IMR-90 (cell line): Measurements from ENCODE around the gene ZNF514. TPM values are rescaled to one million over a fixed set of nuclear protein-coding genes. Genes with fewer than 3 reads are reported as not detected.

Experiments
- ATAC-seq: fragments of 200-7000 bp; cut with Tn5 transposase; 2 replicates; pipeline ENCODE4 v1.9.1; 2020; ENCODE audit warnings: low read depth, mild to moderate bottlenecking, moderate library complexity
- BruUV-seq: library from RNA; stranded (reverse); fragments of 400-500 nt; replicated peaks from 2 replicates; lab custom pipeline; 2021; lab: Mats Ljungman, UMichigan
- CTCF ChIA-PET: fragments of 300-600 bp; formaldehyde crosslinking; extraction: SDS; loops from one replicate; lab custom pipeline; 2021; ENCODE audit warnings: antibody characterized with exemption; lab: Yijun Ruan, JAX
- POLR2A ChIA-PET: fragments of 300-600 bp; sonication (Branson Sonifier 250); formaldehyde crosslinking; loops from one replicate; lab custom pipeline; 2022; ENCODE audit warnings: antibody characterized with exemption; ENCODE audit not compliant: unreplicated experiment; lab: Charles Lee
- DNase-seq: peaks from one replicate; pipeline ENCODE4 v3.0.0; 2013
- H2AFZ ChIP-seq: replicated peaks from 2 replicates; pipeline ENCODE3; 2013; ENCODE audit warnings: low read length, mild to moderate bottlenecking; ENCODE audit not compliant: poor library complexity
- H2AK5ac ChIP-seq: 2 replicates; pipeline ENCODE4 v1.6.1; 2013; ENCODE audit warnings: low read depth, low read length, inconsistent platforms
- H2AK9ac ChIP-seq: replicated peaks from 2 replicates; pipeline ENCODE3; 2013; ENCODE audit warnings: mild to moderate bottlenecking, low read depth, low read length, moderate library complexity; ENCODE audit not compliant: poor library complexity
- H2BK120ac ChIP-seq: 2 replicates; pipeline ENCODE4 v1.6.1; 2013; ENCODE audit warnings: low read depth, low read length, inconsistent platforms
- H2BK15ac ChIP-seq: 3 replicates; pipeline ENCODE4 v1.6.1; 2013; ENCODE audit warnings: low read depth, low read length, inconsistent platforms
- H2BK20ac ChIP-seq: 2 replicates; pipeline ENCODE4 v1.6.1; 2013; ENCODE audit warnings: low read depth, mild to moderate bottlenecking, inconsistent platforms, low read length, moderate library complexity
- H2BK5ac ChIP-seq: 2 replicates; pipeline ENCODE4 v1.6.1; 2013; ENCODE audit warnings: mild to moderate bottlenecking, low read depth, low read length, inconsistent platforms; ENCODE audit not compliant: poor library complexity, severe bottlenecking
- H3K14ac ChIP-seq: replicated peaks from 2 replicates; pipeline ENCODE4 v1.6.1; 2013; ENCODE audit warnings: low read depth, low read length, inconsistent platforms
- H3K18ac ChIP-seq: 2 replicates; pipeline ENCODE4 v1.6.1; 2013; ENCODE audit warnings: low read depth, low read length, control low read depth
- H3K23ac ChIP-seq: 2 replicates; pipeline ENCODE4 v1.6.1; 2013; ENCODE audit warnings: low read depth, low read length, inconsistent platforms
- H3K27ac ChIP-seq: 2 replicates; pipeline ENCODE4 v1.5.1; 2013; ENCODE audit warnings: mild to moderate bottlenecking, control low read depth, low read length; ENCODE audit not compliant: insufficient read depth
- H3K27me3 ChIP-seq: 2 replicates; pipeline ENCODE4 v1.6.1; 2013; ENCODE audit warnings: low read length; ENCODE audit not compliant: control insufficient read depth, insufficient read depth
- H3K36me3 ChIP-seq: 2 replicates; pipeline ENCODE4 v1.6.1; 2013; ENCODE audit warnings: low read length, mixed read lengths; ENCODE audit not compliant: control insufficient read depth, insufficient read depth
- H3K4ac ChIP-seq: 2 replicates; pipeline ENCODE4 v1.6.1; 2013; ENCODE audit warnings: low read depth, low read length, inconsistent platforms
- H3K4me1 ChIP-seq: 2 replicates; pipeline ENCODE4 v1.6.1; 2013; ENCODE audit warnings: low read length, mixed read lengths; ENCODE audit not compliant: control insufficient read depth, insufficient read depth
- H3K4me2 ChIP-seq: 2 replicates; pipeline ENCODE4 v1.6.1; 2013; ENCODE audit warnings: low read depth, mild to moderate bottlenecking, control low read depth, low read length, moderate library complexity
- H3K4me3 ChIP-seq: 2 replicates; pipeline ENCODE4 v1.5.1; 2013; ENCODE audit warnings: low read depth, mild to moderate bottlenecking, control low read depth, low read length, moderate library complexity; ENCODE audit not compliant: insufficient read depth
- H3K56ac ChIP-seq: 2 replicates; pipeline ENCODE4 v1.6.1; 2013; ENCODE audit warnings: low read length, inconsistent platforms; ENCODE audit not compliant: insufficient read depth; ENCODE audit errors: extremely low read depth
- H3K79me1 ChIP-seq, 2 experiments: 2 replicates each; pipeline ENCODE4 v1.6.1; 2013; ENCODE audit warnings: low read length in 2 of 2, inconsistent platforms in 1 of 2, low read depth in 1 of 2
- H3K9ac ChIP-seq: 2 replicates; pipeline ENCODE4 v1.6.1; 2013; ENCODE audit warnings: low read depth, low read length, control low read depth
- H3K9me1 ChIP-seq: 2 replicates; pipeline ENCODE4 v1.6.1; 2013; ENCODE audit warnings: low read length, inconsistent platforms; ENCODE audit not compliant: insufficient read depth
- H3K9me3 ChIP-seq: 2 replicates; pipeline ENCODE4 v1.6.1; 2013; ENCODE audit warnings: low read length; ENCODE audit not compliant: control insufficient read depth, insufficient read depth
- H4K20me1 ChIP-seq: 2 replicates; pipeline ENCODE4 v1.6.1; 2013; ENCODE audit warnings: low read length, inconsistent platforms; ENCODE audit not compliant: insufficient read depth
- H4K5ac ChIP-seq: 2 replicates; pipeline ENCODE4 v1.6.1; 2013; ENCODE audit warnings: mild to moderate bottlenecking, low read depth, low read length, control low read depth
- H4K8ac ChIP-seq, 2 experiments: 2 replicates each; pipeline ENCODE4 v1.6.1; 2013; ENCODE audit warnings: low read depth in 2 of 2, low read length in 2 of 2, control low read depth in 1 of 2, inconsistent platforms in 1 of 2
- H4K91ac ChIP-seq: 2 replicates; pipeline ENCODE4 v1.6.1; 2013; ENCODE audit warnings: low read depth, low read length, inconsistent platforms; ENCODE audit not compliant: insufficient read depth
- BHLHE40 ChIP-seq: fragments of 150-350 bp; IDR thresholded peaks from 2 replicates; pipeline ENCODE4 v1.6.1; 2016; ENCODE audit warnings: mild to moderate bottlenecking, low read depth, low read length
- ELK1 ChIP-seq: fragments of 150-350 bp; IDR thresholded peaks from 2 replicates; pipeline ENCODE4 v1.6.1; 2016; ENCODE audit warnings: low read depth, mild to moderate bottlenecking, low read length, moderate library complexity, borderline replicate concordance
- FOS ChIP-seq: fragments of 150-350 bp; IDR thresholded peaks from 2 replicates; pipeline ENCODE4 v1.6.1; 2016; ENCODE audit warnings: low read depth, low read length
- MAFK ChIP-seq: IDR thresholded peaks from 2 replicates; pipeline ENCODE4 v1.6.1; 2012; ENCODE audit warnings: low read depth, low read length, improper control_type of control experiment
- MAZ ChIP-seq: IDR thresholded peaks from 2 replicates; pipeline ENCODE4 v1.6.1; 2012; ENCODE audit warnings: low read depth, mild to moderate bottlenecking, low read length, improper control_type of control experiment, moderate library complexity, borderline replicate concordance
- MXI1 ChIP-seq: IDR thresholded peaks from 2 replicates; pipeline ENCODE4 v1.6.1; 2012; ENCODE audit warnings: low read depth, mild to moderate bottlenecking, low read length, moderate library complexity, borderline replicate concordance
- POLR2A ChIP-seq: IDR thresholded peaks from 2 replicates; pipeline ENCODE4 v1.6.1; 2012; ENCODE audit warnings: mild to moderate bottlenecking, low read depth, low read length
- RAD21 ChIP-seq: IDR thresholded peaks from 2 replicates; pipeline ENCODE4 v1.6.1; 2012; ENCODE audit warnings: low read length, improper control_type of control experiment
- RCOR1 ChIP-seq: IDR thresholded peaks from 2 replicates; pipeline ENCODE4 v1.6.1; 2012; ENCODE audit warnings: mild to moderate bottlenecking, low read length, improper control_type of control experiment; ENCODE audit not compliant: insufficient replicate concordance
- RFX5 ChIP-seq: IDR thresholded peaks from 2 replicates; pipeline ENCODE4 v1.8.0; 2012; ENCODE audit warnings: low read depth, mild to moderate bottlenecking, low read length, moderate library complexity
- SMC3 ChIP-seq: fragments of 150-350 bp; IDR thresholded peaks from 2 replicates; pipeline ENCODE4 v1.6.1; 2016; ENCODE audit warnings: low read depth, mild to moderate bottlenecking, antibody characterized with exemption, low read length, moderate library complexity
- USF2 ChIP-seq: fragments of 150-350 bp; IDR thresholded peaks from 2 replicates; pipeline ENCODE4 v1.6.1; 2017; ENCODE audit warnings: mild to moderate bottlenecking, antibody characterized with exemption, low read length, low read depth
- WGBS, 2 experiments: methylation state at CpG; one replicate each; pipeline versions ENCODE4 v1.1.5 to v1.1.7; 2013; ENCODE audit warnings: missing lambda C conversion rate in 2 of 2; ENCODE audit not compliant: insufficient read length in 1 of 2; ENCODE audit errors: extremely low coverage in 2 of 2; 5-methylcytosine and 5-hydroxymethylcytosine counted together
- dilution Hi-C: fragments of 300-500 bp; cut with HindIII; formaldehyde crosslinking; loops from one replicate; pipeline ENCODE4 v1.14.3; 2018; ENCODE audit warnings: low sequenced_read_pairs; ENCODE audit not compliant: unreplicated experiment
- in situ Hi-C: fragments of 300-500 bp; cut with MboI; formaldehyde crosslinking; loops from 3 replicates; pipeline ENCODE4 v1.14.3; 2019; ENCODE audit warnings: low sequenced_read_pairs, inconsistent platforms, mixed read lengths
- intact Hi-C: fragments of 100-400 bp; cut with micrococcal nuclease; formaldehyde crosslinking; loops from 2 replicates; pipeline ENCODE4 v1.10.0; 2022
- polyA plus RNA-seq, 3 experiments: library from polyadenylated mRNA; depleted of rRNA; stranded (reverse); fragments of >200 nt; gene quantifications; 2 replicates each; pipeline ENCODE4 v1.2.3, GENCODE V29; 2012; ENCODE audit warnings: low replicate concordance in 1 of 3
- total RNA-seq: library from RNA; depleted of rRNA; stranded (reverse); fragments of >200 nt; gene quantifications from 2 replicates; pipeline ENCODE4 v1.2.3, GENCODE V29; 2012
- TF ChIP-seq, protein P1 (sequence below): conservative IDR thresholded peaks from 2 replicates; pipeline ENCODE4 v1.5.1; 2012; ENCODE audit warnings: mild to moderate bottlenecking, low read depth, low read length, improper control_type of control experiment

The ZNF514 gene
- total and polyA plus RNA-seq, 2 of the 4 experiments (the other 2 are of a cell fraction) = 5.3 to 6.5 TPM

GRCh38 chr2:95121407-95122196 is 38.0 kb downstream of the ZNF514 start, which contains the start of gene MRPS5:
MRPS5 (minus strand) TSS chr2:95121808; CDS start chr2:95121791, 17 bp downstream.
- in situ Hi-C loops (no loop called here), intact Hi-C loops (loop anchor here (5.0 kb wide), 2 partner anchors 46 to 226 kb away; partner anchors contain the start of gene ZNF2), dilution Hi-C loops (no loop called here)
- peaks cover 1% of the 10 kb centered on the region for H3K36me3 ChIP-seq
- CTCF ChIA-PET = interaction anchor here (1.1 kb wide), 1 partner anchor 22 kb away, joined by 3 read pairs; no protein-coding TSS in a partner anchor
- peak within 1 kb of the TSS; percentile 93 for H2AK9ac ChIP-seq
- H3K56ac ChIP-seq = peak within 1 kb of the TSS; percentile 83
- H4K91ac ChIP-seq = peak within 1 kb of the TSS; percentile 100
- TF ChIP-seq, protein P1, sequence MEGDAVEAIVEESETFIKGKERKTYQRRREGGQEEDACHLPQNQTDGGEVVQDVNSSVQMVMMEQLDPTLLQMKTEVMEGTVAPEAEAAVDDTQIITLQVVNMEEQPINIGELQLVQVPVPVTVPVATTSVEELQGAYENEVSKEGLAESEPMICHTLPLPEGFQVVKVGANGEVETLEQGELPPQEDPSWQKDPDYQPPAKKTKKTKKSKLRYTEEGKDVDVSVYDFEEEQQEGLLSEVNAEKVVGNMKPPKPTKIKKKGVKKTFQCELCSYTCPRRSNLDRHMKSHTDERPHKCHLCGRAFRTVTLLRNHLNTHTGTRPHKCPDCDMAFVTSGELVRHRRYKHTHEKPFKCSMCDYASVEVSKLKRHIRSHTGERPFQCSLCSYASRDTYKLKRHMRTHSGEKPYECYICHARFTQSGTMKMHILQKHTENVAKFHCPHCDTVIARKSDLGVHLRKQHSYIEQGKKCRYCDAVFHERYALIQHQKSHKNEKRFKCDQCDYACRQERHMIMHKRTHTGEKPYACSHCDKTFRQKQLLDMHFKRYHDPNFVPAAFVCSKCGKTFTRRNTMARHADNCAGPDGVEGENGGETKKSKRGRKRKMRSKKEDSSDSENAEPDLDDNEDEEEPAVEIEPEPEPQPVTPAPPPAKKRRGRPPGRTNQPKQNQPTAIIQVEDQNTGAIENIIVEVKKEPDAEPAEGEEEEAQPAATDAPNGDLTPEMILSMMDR = 0 out of 2 replicates have a peak, but pooled peaks have one; percentile 10
- TF ChIP-seq RFX5 (no peak), RCOR1 (no peak), SMC3 (no peak), MAZ (peak; percentile 24; the same call in 1 of the 2 replicates), MXI1 (peak; percentile 84; the same call in 1 of the 2 replicates), ELK1 (no peak), MAFK (no peak), USF2 (no peak), RAD21 (no peak), FOS (no peak), BHLHE40 (no peak; the same call in 1 of the 2 replicates), POLR2A (peak; percentile 58)
- H3K27me3 ChIP-seq = no peaks in the 10 kb centered on the region
- POLR2A ChIA-PET = no interaction called here
- peak within 1 kb of the TSS; percentile 98 for H3K18ac ChIP-seq
- H3K9me3 ChIP-seq = no peaks in the 10 kb centered on the region
- DNase-seq (peak; percentile 50), ATAC-seq (peak; percentile 99)
- H2BK15ac ChIP-seq = peak within 1 kb of the TSS; percentile 99; the same call in 2 of the 3 replicates
- H3K23ac ChIP-seq = peak within 1 kb of the TSS; percentile 85
- peak within 1 kb of the TSS; percentile 90 for H3K4me2 ChIP-seq
- WGBS, 2 experiments = 1% methylated on average over 50 of the region's 86 CpGs; no CpG with 5 or more reads in 1 of the 2 experiments
- peak within 1 kb of the TSS; percentile 100 for H2BK5ac ChIP-seq
- H2AFZ ChIP-seq = peak within 1 kb of the TSS; percentile 99
- H3K27ac ChIP-seq = peak within 1 kb of the TSS; percentile 99
- H2AK5ac ChIP-seq = peak within 1 kb of the TSS; percentile 77
- BruUV-seq = no TSS peak
- peaks cover 8% of the 10 kb centered on the region; the same call in 1 of the 2 replicates for H4K20me1 ChIP-seq
- H3K9ac ChIP-seq = peak within 1 kb of the TSS; percentile 98
- H3K4me3 ChIP-seq = peak within 1 kb of the TSS; percentile 91
- H3K79me1 ChIP-seq = peaks cover 11 to 30% of the 10 kb centered on the region in 2 experiments
- H2BK120ac ChIP-seq = peak within 1 kb of the TSS; percentile 76
- H2BK20ac ChIP-seq = no peak within 1 kb of the TSS
- H4K5ac ChIP-seq = peak within 1 kb of the TSS; percentile 99
- peak within 1 kb of the TSS; percentile 97 for H3K4ac ChIP-seq
- peak within 1 kb of the TSS; percentile 97 for H3K14ac ChIP-seq
- no peaks in the 10 kb centered on the region for H3K4me1 ChIP-seq
- peak within 1 kb of the TSS; percentile 89 to 98 for H4K8ac ChIP-seq
- peaks cover 6% of the 10 kb centered on the region; the same call in 1 of the 2 replicates for H3K9me1 ChIP-seq
